GM18858 (cell line): ENCODE results near the gene SOX13.
"Not testable (repeated sequence)": the region's sequence is repeated elsewhere in the genome, so short reads cannot be mapped to it uniquely, and the experiment has no call there.

ENCODE experiments used
- ATAC-seq: cut with Tn5 transposase; IDR thresholded peaks from one replicate; pipeline ENCODE4 v1.9.1; 2021; ENCODE audit not compliant: unreplicated experiment

Gene SOX13

GRCh38 chr1:204087181-204087892, 14.4 kb downstream of the SOX13 start:
- no peak for ATAC-seq

DNA sequence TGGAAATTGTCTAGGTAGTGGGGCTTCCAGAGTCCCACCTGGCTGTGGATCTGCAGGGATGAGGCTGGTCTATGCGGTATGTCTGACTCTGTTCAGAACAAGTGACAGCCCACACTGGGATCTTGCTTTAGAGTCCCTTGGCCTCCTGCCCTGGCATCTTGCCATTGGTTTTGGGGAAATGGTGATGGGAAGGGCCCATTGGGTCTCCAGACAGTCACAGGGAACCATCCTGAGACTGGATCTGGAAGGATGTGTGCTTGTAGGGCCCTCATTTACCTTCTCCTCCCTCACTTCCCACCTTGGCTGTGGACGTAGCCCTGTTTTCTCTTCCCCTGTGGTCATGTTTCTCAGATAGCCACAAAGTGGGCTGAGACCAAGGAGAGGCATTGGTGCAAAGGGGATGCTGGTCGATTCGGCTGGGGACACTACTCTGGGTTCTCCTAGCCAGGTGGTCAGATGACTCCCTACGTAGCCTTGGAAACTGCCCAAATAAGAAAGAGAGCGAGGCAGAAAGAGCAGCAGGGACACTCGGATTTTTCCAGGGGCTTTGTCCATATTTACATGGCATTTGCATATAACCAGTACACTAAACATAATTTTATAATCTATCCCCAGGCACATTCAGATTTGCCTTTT, 15.1 kb downstream of the SOX13 start:
- ATAC-seq = no peak

- no peak for ATAC-seq
Observed at GRCh38 chr1:204088596-204088995, 15.7 kb downstream of the SOX13 start.

DNA sequence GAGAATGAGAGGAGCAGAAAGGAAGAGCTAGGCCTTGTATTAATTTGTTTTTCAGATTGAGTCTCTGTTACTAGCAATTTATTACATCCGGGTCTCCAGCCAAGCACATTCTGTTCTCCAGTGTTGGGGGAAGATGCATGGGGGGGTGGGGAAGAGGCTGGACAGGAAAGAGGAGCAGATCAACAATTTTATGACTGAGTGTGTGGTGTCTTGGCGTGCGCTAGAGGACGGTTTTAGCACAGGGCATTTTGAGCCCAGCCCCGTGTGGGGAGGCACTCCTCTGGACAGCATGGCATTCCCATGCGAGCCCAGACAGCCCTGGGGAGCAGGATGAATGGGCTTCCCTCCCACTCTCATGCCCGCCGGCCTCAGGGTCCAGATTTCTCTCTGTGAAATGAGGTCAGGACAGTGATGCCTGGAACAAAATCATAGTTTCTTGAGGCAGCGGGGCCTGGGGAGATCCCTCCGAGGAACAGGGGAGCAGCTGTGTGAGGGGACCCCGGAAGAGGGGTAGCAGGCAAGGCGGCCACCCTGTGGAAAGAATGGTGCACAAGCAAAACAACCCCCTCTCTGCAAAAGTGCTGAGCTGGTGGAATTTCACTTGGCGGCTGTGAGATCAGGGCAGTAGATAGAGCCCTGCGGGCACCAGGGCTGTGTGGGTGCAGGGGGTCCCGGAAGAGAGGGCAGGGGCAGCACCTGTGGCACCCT, 16.3 kb downstream of the SOX13 start:
- ATAC-seq = no peak

- ATAC-seq = not testable (repeated sequence)
Observed at GRCh38 chr1:204090132-204090531, 17.2 kb downstream of the SOX13 start.

DNA sequence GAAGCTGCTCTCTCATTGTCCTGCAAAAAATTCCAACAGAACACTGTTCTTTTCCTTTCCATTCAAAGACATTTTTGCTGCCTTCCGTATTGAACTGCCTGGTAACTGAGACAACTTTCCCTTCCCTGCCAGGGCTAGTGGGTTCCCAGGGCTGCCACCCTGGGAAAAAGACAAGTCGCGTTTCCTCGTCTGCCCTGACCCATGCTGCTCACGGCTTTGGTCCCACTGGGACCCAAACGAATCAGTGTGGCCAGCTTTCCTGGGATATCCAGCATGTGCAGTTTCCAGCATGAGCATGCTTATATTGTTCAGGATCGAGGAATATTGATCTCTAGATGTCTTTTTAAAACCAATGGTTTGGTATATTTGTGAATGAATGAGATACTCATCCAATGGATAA, 18.2 kb downstream of the SOX13 start:
- no peak for ATAC-seq

- no peak for ATAC-seq
Observed at GRCh38 chr1:204091787-204092312, 18.9 kb downstream of the SOX13 start.

- no peak for ATAC-seq
Observed at GRCh38 chr1:204092632-204093420, 19.9 kb downstream of the SOX13 start.

DNA sequence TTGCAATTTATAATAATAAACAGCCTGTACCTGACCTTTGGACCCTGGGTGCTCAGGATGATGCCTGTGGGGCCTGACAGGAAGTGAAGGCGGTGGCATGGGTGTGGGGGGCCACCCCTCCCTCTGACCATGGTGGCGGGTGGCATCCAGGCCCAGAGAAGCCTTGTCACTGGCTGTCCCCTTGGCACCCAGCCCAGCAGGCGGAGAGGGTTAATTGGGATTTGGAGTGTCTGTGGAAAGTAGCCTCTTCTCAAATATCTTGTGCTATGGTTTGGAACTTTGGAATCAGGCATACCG, 20.5 kb downstream of the SOX13 start:
- no peak for ATAC-seq

DNA sequence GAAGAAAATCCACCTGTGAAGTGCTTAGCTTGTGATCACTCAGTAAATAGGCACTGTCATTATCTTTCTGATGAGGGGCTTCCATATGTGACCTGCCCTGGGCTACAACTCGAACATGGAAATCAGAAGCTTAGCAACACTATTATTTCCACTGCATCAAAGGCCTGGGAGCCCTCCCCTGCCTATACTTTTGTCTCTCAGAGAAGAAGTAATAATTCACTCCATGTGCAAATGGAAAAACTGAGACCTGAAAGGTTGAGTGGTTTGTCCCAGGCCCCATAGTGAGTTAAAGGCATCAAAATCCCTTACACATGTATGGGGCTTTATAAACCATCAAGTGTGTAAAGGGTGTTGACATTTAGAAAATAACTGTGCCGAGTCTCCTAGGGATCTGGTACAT, 20.9 kb downstream of the SOX13 start:
- ATAC-seq = no peak

- ATAC-seq = no peak
Observed at GRCh38 chr1:204094313-204094729, 21.4 kb downstream of the SOX13 start.

GRCh38 chr1:204094856-204095634, 22.1 kb downstream of the SOX13 start:
- ATAC-seq = no peak

- ATAC-seq = no peak
Observed at GRCh38 chr1:204096931-204097330, 24.0 kb downstream of the SOX13 start.

DNA sequence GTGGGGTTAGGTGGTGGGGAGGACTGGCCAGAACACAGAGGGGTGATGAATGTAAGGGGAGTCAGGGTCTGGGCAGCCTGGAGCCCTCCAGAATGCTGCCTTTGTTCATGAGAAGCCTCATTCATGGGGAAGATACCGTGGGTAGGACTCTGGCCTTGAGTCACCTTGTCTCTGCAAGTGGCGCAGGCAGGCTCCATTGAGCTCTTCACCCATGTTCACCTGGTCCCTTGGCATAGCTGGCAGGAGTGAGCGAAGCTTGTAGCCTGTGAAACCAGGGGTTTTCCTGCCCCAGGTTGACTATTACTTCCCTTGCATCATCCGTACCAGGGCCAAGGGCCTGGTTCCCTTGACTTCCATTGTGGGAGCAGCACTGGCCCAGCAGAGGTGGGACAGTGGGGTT, 25.8 kb downstream of the SOX13 start:
- ATAC-seq = no peak

DNA sequence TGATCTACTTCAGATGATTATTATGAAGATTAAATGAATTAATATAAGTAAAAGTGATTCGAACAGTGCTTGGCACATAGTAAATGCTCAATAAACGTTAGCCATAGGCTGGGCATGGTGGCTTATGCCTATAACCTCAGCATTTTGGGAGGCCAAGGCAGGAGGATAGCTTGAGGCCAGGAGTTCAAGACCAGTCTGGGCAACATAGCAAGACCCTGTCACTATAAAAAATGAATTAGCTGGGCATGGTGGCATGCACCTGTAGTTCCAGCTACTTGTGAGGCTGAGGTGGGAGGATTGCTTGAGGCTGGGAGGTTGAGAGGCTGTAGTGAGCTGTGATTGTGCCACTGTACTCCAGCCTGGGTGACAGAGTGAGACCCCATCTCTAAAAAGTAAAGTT, 26.8 kb downstream of the SOX13 start:
- ATAC-seq = not testable (repeated sequence)

- no peak for ATAC-seq
Observed at GRCh38 chr1:204102029-204102611, 29.2 kb downstream of the SOX13 start.

- no peak for ATAC-seq
Observed at GRCh38 chr1:204102739-204103430, 30.0 kb downstream of the SOX13 start.

DNA sequence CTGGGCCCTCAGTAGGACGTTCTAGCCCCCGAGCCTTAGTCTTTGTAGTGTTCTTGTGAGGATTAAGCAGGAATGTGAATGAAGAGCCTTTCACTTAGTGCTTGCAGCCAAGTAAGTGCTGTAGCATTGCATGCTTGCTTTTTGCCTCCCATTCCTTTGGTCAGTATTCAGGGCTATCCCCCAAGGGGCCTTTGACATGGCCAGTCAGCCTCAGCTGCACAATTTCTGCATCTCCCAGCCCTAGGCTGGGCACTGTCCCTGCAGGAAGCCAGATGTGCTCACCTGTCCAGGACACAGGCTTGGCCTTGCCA, 30.5 kb downstream of the SOX13 start:
- ATAC-seq = no peak

DNA sequence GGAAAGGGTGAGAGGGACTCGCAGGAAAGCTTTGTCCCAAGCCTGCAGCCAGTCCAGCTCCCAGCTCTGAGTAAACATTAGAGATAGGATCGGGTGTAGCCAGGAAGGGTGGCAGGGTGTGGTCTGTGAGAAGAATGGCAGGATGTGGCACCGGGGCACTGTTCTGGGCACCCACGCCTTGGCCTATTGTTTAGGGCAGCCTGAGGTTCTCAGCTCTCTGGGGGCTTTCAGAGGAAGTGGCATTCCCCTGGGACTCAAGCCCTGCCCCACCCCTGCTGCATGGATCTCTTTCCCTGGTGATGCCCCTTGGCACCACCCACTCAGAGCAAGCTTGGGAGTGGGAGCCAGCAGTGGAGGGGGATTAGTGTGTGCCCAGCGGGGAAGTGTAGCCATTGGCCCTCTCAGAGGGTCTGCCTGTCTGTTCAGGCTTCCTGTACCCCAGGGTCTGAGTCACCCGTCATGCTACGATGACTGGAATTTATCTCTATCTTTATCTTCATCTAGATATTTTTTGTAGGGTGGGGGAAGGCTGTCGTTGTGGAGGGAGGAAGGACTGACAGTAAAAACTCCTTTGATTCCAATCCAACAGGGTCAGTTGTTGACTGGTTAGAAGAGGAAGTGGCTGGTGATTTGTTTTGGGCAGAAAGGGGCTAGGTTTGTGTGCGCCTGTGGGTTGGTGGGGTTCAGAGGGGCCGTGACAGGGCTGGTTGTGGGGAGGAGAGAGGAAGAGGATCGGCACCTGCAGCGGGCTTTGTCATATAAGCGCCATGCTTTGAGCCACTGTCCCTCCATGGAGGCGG, 31.6 kb downstream of the SOX13 start:
- ATAC-seq = no peak
